Sigmoid colon (tissue), 7 donors: ENCODE results near the gene KCNS3. TPM values are rescaled to one million over a fixed set of nuclear protein-coding genes. Genes with fewer than 3 reads are reported as not detected.

ENCODE experiments used
- DNase-seq: peaks from one replicate; pipeline ENCODE4 v3.0.0-alpha.2; 2019
- H3K27ac ChIP-seq, 4 donors: fragments of 200-600 bp; sonication (generic); one replicate each; pipeline ENCODE4 v1.5.1; 2016 to 2019; ENCODE audit warnings: mild to moderate bottlenecking in 1 of 4
- H3K27me3 ChIP-seq, 3 donors: fragments of 200-600 bp; sonication (generic); one replicate each; pipeline ENCODE4 v1.5.1; 2019; ENCODE audit warnings: mild to moderate bottlenecking in 1 of 3
- H3K36me3 ChIP-seq, 4 donors: fragments of 200-600 bp; sonication (generic); one replicate each; pipeline ENCODE4 v1.5.1; 2016 to 2019
- H3K4me1 ChIP-seq, 4 donors: fragments of 200-600 bp; sonication (generic); one replicate each; pipeline ENCODE4 v1.5.1; 2017 to 2019
- H3K4me3 ChIP-seq, 4 donors: fragments of 200-600 bp; sonication (generic); one replicate each; pipeline ENCODE4 v1.5.1; 2017 to 2019; ENCODE audit warnings: mild to moderate bottlenecking in 2 of 4, moderate library complexity in 1 of 4
- H3K9me3 ChIP-seq, 4 donors: fragments of 200-600 bp in 3 of 4; sonication (generic) in 3 of 4; one replicate each; pipeline versions ENCODE4 v1.5.1 to v1.6.1; 2013 to 2019
- CTCF ChIP-seq, 4 experiments: fragments of 450-650 bp in 3 of 4; fragments of 200-600 bp in 1 of 4; IDR thresholded peaks; one replicate each; pipeline ENCODE4 v1.5.1; 2016 to 2019; ENCODE audit warnings: antibody characterized with exemption in 4 of 4, mild to moderate bottlenecking in 3 of 4, moderate library complexity in 2 of 4
- EP300 ChIP-seq, 4 donors: sonication (generic); formaldehyde crosslinking; IDR thresholded peaks; one replicate each; pipeline ENCODE4 v1.6.1; 2017; ENCODE audit warnings: antibody characterized with exemption in 4 of 4
- POLR2A ChIP-seq, 2 donors: fragments of 450-650 bp; IDR thresholded peaks; one replicate each; pipeline ENCODE4 v1.6.1; 2016; ENCODE audit warnings: antibody characterized with exemption in 2 of 2, mild to moderate bottlenecking in 2 of 2, moderate library complexity in 2 of 2
- POLR2AphosphoS5 ChIP-seq, 4 donors: sonication (generic); formaldehyde crosslinking; IDR thresholded peaks; one replicate each; pipeline ENCODE4 v1.6.1; 2017; ENCODE audit warnings: antibody characterized with exemption in 4 of 4
- WGBS, 2 donors: extraction: QIAGEN DNeasy Blood & Tissue Kit; methylation state at CpG; one replicate each; pipeline ENCODE4 v1.1.7; 2013; 5-methylcytosine and 5-hydroxymethylcytosine counted together
- intact Hi-C: fragments of 100-400 bp; cut with DNase I; formaldehyde crosslinking; loops from one replicate; pipeline ENCODE4 v1.15.1; 2023
- polyA plus RNA-seq, 3 donors: library from polyadenylated mRNA; stranded (reverse); fragments of 200-250 nt; gene quantifications; one replicate each; pipeline ENCODE4 v1.2.3, GENCODE V29; 2013
- total RNA-seq, 4 donors: library from RNA; depleted of rRNA; stranded (reverse); fragments of >200 nt; gene quantifications; one replicate each; pipeline ENCODE4 v1.1.0, GENCODE V29; 2016
- donor health status: healthy with polysubstance abuse.
- donor health status: Bipolar disorder and iron deficiency.
- donor health status: healthy.

The KCNS3 gene
- total and polyA plus RNA-seq, 7 donors: 4.2 to 96.3 (median 16.2) TPM

- Histone ChIP-seq H3K9me3 (no peaks in the 10 kb centered on the region), H3K4me3 (no peak overlapping the region), H3K4me1 (peaks cover 0 to 13% (median 10%) of the 10 kb centered on the region in 4 donors), H3K36me3 (no peaks in the 10 kb centered on the region), H3K27me3 (no peaks in the 10 kb centered on the region), H3K27ac (no peak overlapping the region)
- WGBS, 2 donors: 47 to 65% methylated on average over 4 of the region's 4 CpGs
- DNase-seq: no peak
- intact Hi-C loops: no loop called here
- TF ChIP-seq POLR2AphosphoS5 (IDR thresholded peaks at IDR 0.05) (no peak), EP300 (IDR thresholded peaks at IDR 0.05) (no peak), POLR2A (IDR thresholded peaks at IDR 0.05) (no peak), CTCF (IDR thresholded peaks at IDR 0.05) (no peak)
Observed at GRCh38 chr2:17863539-17863938, 14.9 kb upstream of the KCNS3 start.

- no peaks in the 10 kb centered on the region for H3K27me3 ChIP-seq
- H3K36me3 ChIP-seq: no peaks in the 10 kb centered on the region
- H3K4me3 ChIP-seq: no peak overlapping the region
- H3K9me3 ChIP-seq: no peaks in the 10 kb centered on the region
- peak in 1 of 4 donors; percentile 46 for TF ChIP-seq POLR2AphosphoS5 (IDR thresholded peaks at IDR 0.05)
- no peak for TF ChIP-seq EP300 (IDR thresholded peaks at IDR 0.05)
- intact Hi-C loops: no loop called here
- H3K27ac ChIP-seq: peak overlapping the region in 2 of 4 donors; percentile 29 to 41
- H3K4me1 ChIP-seq: peaks cover 0 to 13% (median 10%) of the 10 kb centered on the region in 4 donors
- 51 to 66% methylated on average over 1 of the region's 1 CpG for WGBS, 2 donors
- no peak for DNase-seq
Observed at GRCh38 chr2:17864676-17865075, 13.8 kb upstream of the KCNS3 start.

- intact Hi-C loops: no loop called here
- no peak overlapping the region for H3K4me3 ChIP-seq
- 80 to 86% methylated on average over 2 of the region's 2 CpGs for WGBS, 2 donors
- TF ChIP-seq EP300 (IDR thresholded peaks at IDR 0.05) (no peak), CTCF (IDR thresholded peaks at IDR 0.05) (no peak), POLR2AphosphoS5 (IDR thresholded peaks at IDR 0.05) (no peak), POLR2A (IDR thresholded peaks at IDR 0.05) (no peak)
- no peaks in the 10 kb centered on the region for H3K27me3 ChIP-seq
- DNase-seq: no peak
- no peak overlapping the region for H3K27ac ChIP-seq
- no peaks in the 10 kb centered on the region for H3K36me3 ChIP-seq
- H3K4me1 ChIP-seq: peaks cover 0 to 13% (median 10%) of the 10 kb centered on the region in 4 donors
- H3K9me3 ChIP-seq: no peaks in the 10 kb centered on the region
Observed at GRCh38 chr2:17867133-17867532, 11.3 kb upstream of the KCNS3 start.

- TF ChIP-seq POLR2AphosphoS5 (IDR thresholded peaks at IDR 0.05) (no peak), POLR2A (IDR thresholded peaks at IDR 0.05) (no peak), CTCF (IDR thresholded peaks at IDR 0.05) (no peak)
- peaks cover 0 to 13% (median 10%) of the 10 kb centered on the region in 4 donors for H3K4me1 ChIP-seq
- intact Hi-C loops: no loop called here
- 78 to 89% methylated on average over 5 of the region's 5 CpGs for WGBS, 2 donors
- DNase-seq: no peak
- no peaks in the 10 kb centered on the region for H3K36me3 ChIP-seq
- H3K27ac ChIP-seq: no peak overlapping the region
- H3K9me3 ChIP-seq: no peaks in the 10 kb centered on the region
- no peaks in the 10 kb centered on the region for H3K27me3 ChIP-seq
- no peak overlapping the region for H3K4me3 ChIP-seq
Observed at GRCh38 chr2:17869128-17869527, 9.3 kb upstream of the KCNS3 start.

- Histone ChIP-seq H3K27me3 (no peaks in the 10 kb centered on the region), H3K9me3 (no peaks in the 10 kb centered on the region), H3K4me3 (no peak overlapping the region), H3K4me1 (no peaks in the 10 kb centered on the region), H3K27ac (no peak overlapping the region), H3K36me3 (no peaks in the 10 kb centered on the region)
- intact Hi-C loops: no loop called here
- 73 to 82% methylated on average over 5 of the region's 5 CpGs for WGBS, 2 donors
- DNase-seq: no peak
- TF ChIP-seq CTCF (IDR thresholded peaks at IDR 0.05) (no peak), POLR2A (IDR thresholded peaks at IDR 0.05) (no peak), POLR2AphosphoS5 (IDR thresholded peaks at IDR 0.05) (no peak), EP300 (IDR thresholded peaks at IDR 0.05) (no peak)
Observed at GRCh38 chr2:17871639-17872038, 6.8 kb upstream of the KCNS3 start.
